K562 (cell line): Measurements from ENCODE around the gene USP12. TPM values are rescaled to one million over a fixed set of nuclear protein-coding genes. Genes with fewer than 3 reads are reported as not detected.

Experiments used
- ATAC-seq: fragments of 200-7000 bp; cut with Tn5 transposase; 3 replicates; pipeline ENCODE4 v1.9.1; 2020; ENCODE audit warnings: moderate library complexity
- BruUV-seq: library from RNA; stranded (reverse); fragments of 400-500 nt; replicated peaks from 2 replicates; lab custom pipeline; 2021; lab: Mats Ljungman, UMichigan
- CTCF ChIA-PET: fragments of 300-600 bp; formaldehyde crosslinking; extraction: SDS; loops from one replicate; lab custom pipeline; 2021; ENCODE audit warnings: low intra/inter-chr PET ratio; lab: Yijun Ruan, JAX
- POLR2A ChIA-PET: fragments of 300-600, 350-650 bp; sonication (Branson Sonifier 250); formaldehyde crosslinking; extraction: SDS; loops from one replicate; lab custom pipeline; 2021; ENCODE audit warnings: antibody characterized with exemption, inconsistent platforms; lab: Yijun Ruan, JAX
- DNase-seq, 4 experiments: peaks; one replicate each; pipeline versions ENCODE4 v3.0.0 to v3.0.0-alpha.2; 2011 to 2018; ENCODE audit warnings: low spot score in 3 of 4, mixed read lengths in 3 of 4; ENCODE audit errors: extremely low read depth in 1 of 4
- FAIRE-seq: peaks from 2 replicates; lab custom pipeline; 2011; peaks lifted over from hg19 to GRCh38; lab: Jason Lieb, UNC
- H2AFZ ChIP-seq: 2 replicates; pipeline ENCODE4 v1.6.0; 2011; ENCODE audit warnings: low read depth, low read length, control low read depth, inconsistent platforms
- H3K27ac ChIP-seq: fragments of 200-600 bp; 3 replicates; pipeline ENCODE4 v1.8.0; 2011; ENCODE audit warnings: low read depth, mild to moderate bottlenecking, control low read depth, inconsistent platforms, low read length, moderate library complexity, mixed read lengths; ENCODE audit errors: extremely low read depth
- H3K27me3 ChIP-seq, 2 experiments: fragments of 300-600 bp in 1 of 2; 2 replicates in 1 of 2; 3 replicates in 1 of 2; pipeline versions ENCODE4 v1.6.0 to v1.8.0; 2011; ENCODE audit warnings: inconsistent platforms in 2 of 2, low read length in 2 of 2, mild to moderate bottlenecking in 1 of 2, mixed read lengths in 1 of 2, moderate library complexity in 1 of 2; ENCODE audit not compliant: control insufficient read depth in 2 of 2, insufficient read depth in 2 of 2
- H3K36me3 ChIP-seq: fragments of 300-600 bp; 3 replicates; pipeline ENCODE4 v1.8.0; 2011; ENCODE audit warnings: mild to moderate bottlenecking, low read length, inconsistent platforms; ENCODE audit not compliant: control insufficient read depth, insufficient read depth
- H3K4me1 ChIP-seq, 2 experiments: fragments of 200-600 bp in 1 of 2; replicated peaks in 1 of 2; 2 replicates in 1 of 2; 3 replicates in 1 of 2; pipeline versions ENCODE4 v1.5.1 to v1.8.0; 2011; ENCODE audit warnings: inconsistent platforms in 2 of 2, low read length in 2 of 2, mild to moderate bottlenecking in 1 of 2, mixed read lengths in 1 of 2, moderate library complexity in 1 of 2; ENCODE audit not compliant: control insufficient read depth in 2 of 2, insufficient read depth in 2 of 2
- H3K4me2 ChIP-seq: 2 replicates; pipeline ENCODE4 v1.6.1; 2011; ENCODE audit warnings: low read length, control low read depth, inconsistent platforms, mixed read lengths; ENCODE audit not compliant: insufficient read depth
- H3K4me3 ChIP-seq: fragments of 200-600 bp; sonication (generic), shearing (Covaris generic); 2 replicates; pipeline ENCODE4 v1.5.1; 2016; ENCODE audit warnings: control low read depth, inconsistent platforms
- H3K79me2 ChIP-seq: fragments of 200-600 bp; 3 replicates; pipeline ENCODE4 v1.8.0; 2011; ENCODE audit warnings: low read length, inconsistent platforms; ENCODE audit not compliant: control insufficient read depth, insufficient read depth
- H3K9ac ChIP-seq, 2 experiments: 2 replicates each; pipeline versions ENCODE4 v1.6.0 to v1.6.1; 2011; ENCODE audit warnings: low read depth in 2 of 2, low read length in 2 of 2, control low read depth in 1 of 2, inconsistent platforms in 1 of 2, mild to moderate bottlenecking in 1 of 2, mixed read lengths in 1 of 2; ENCODE audit not compliant: insufficient read depth in 1 of 2
- H3K9me1 ChIP-seq: one replicate; pipeline ENCODE4 v1.6.0; 2011; ENCODE audit warnings: inconsistent platforms, mild to moderate bottlenecking, low read length, moderate library complexity; ENCODE audit not compliant: control insufficient read depth, insufficient read depth
- H3K9me3 ChIP-seq: replicated peaks from 2 replicates; pipeline ENCODE4 v1.5.1; 2011; ENCODE audit warnings: low read depth, low read length, inconsistent platforms; ENCODE audit not compliant: control insufficient read depth, insufficient read depth
- H4K20me1 ChIP-seq: replicated peaks from 2 replicates; pipeline ENCODE4 v1.6.1; 2011; ENCODE audit warnings: low read length, inconsistent platforms, mixed read lengths; ENCODE audit not compliant: control insufficient read depth, insufficient read depth
- ATF2 ChIP-seq: sonication (generic); formaldehyde crosslinking; IDR thresholded peaks from 2 replicates; pipeline ENCODE4 v1.8.1; 2022; ENCODE audit warnings: missing genetic modification reagents
- BCL6 ChIP-seq: fragments of 250-450 bp; sonication (Bioruptor Pico); IDR thresholded peaks from 2 replicates; pipeline ENCODE4 v1.4.0; 2020
- CEBPZ ChIP-seq: fragments of 150-350 bp; IDR thresholded peaks from 2 replicates; pipeline ENCODE4 v1.6.1; 2014; ENCODE audit warnings: low read depth, mild to moderate bottlenecking, low read length, borderline replicate concordance
- HDAC3 ChIP-seq: fragments of 450-650 bp; IDR thresholded peaks from 2 replicates; pipeline ENCODE4 v1.6.1; 2018; ENCODE audit warnings: borderline replicate concordance, mild to moderate bottlenecking, moderate library complexity; ENCODE audit not compliant: partially characterized antibody
- MAFG ChIP-seq: fragments of 450-650 bp; conservative IDR thresholded peaks from 2 replicates; pipeline ENCODE4 v1.6.1; 2016; ENCODE audit warnings: missing genetic modification characterization, missing compliant biosample characterization
- MCM3 ChIP-seq: fragments of 450-650 bp; IDR thresholded peaks from 2 replicates; pipeline ENCODE4 v1.6.1; 2016
- MED1 ChIP-seq: sonication (generic); formaldehyde crosslinking; IDR thresholded peaks from 2 replicates; pipeline ENCODE4 v1.8.1; 2023; ENCODE audit warnings: missing genetic modification reagents, borderline replicate concordance
- NR2C1 ChIP-seq, 2 experiments: fragments of 450-650 bp; IDR thresholded peaks; 2 replicates each; pipeline ENCODE4 v1.6.1; 2017; ENCODE audit warnings: mild to moderate bottlenecking in 2 of 2, antibody characterized with exemption in 1 of 2, inconsistent platforms in 1 of 2, missing compliant biosample characterization in 1 of 2, missing genetic modification characterization in 1 of 2
- RBFOX2 ChIP-seq: fragments of 200-400 bp; formaldehyde crosslinking; IDR thresholded peaks from 2 replicates; pipeline ENCODE4 v1.6.1; 2017; ENCODE audit warnings: low read depth, mild to moderate bottlenecking, low read length, moderate library complexity
- SREBF1 ChIP-seq: fragments of 150-350 bp; IDR thresholded peaks from 2 replicates; pipeline ENCODE4 v1.6.1; 2014; ENCODE audit warnings: antibody characterized with exemption, low read depth, low read length, borderline replicate concordance
- ZHX1 ChIP-seq: fragments of 150-350 bp; conservative IDR thresholded peaks from 2 replicates; pipeline ENCODE4 v1.6.1; 2014; ENCODE audit warnings: low read length
- ZNF140 ChIP-seq: fragments of 250-450 bp; sonication (Bioruptor Pico); IDR thresholded peaks from 2 replicates; pipeline ENCODE4 v1.8.0; 2021; ENCODE audit warnings: moderate library complexity, mild to moderate bottlenecking, inconsistent platforms
- ZNF24 ChIP-seq: fragments of 450-650 bp; IDR thresholded peaks from 2 replicates; pipeline ENCODE4 v1.6.1; 2016
- ZNF561 ChIP-seq: fragments of 450-650 bp; formaldehyde crosslinking; conservative IDR thresholded peaks from 2 replicates; pipeline ENCODE4 v1.4.0; 2020; ENCODE audit warnings: mild to moderate bottlenecking, moderate library complexity
- WGBS: fragments of 100-300 bp; shearing (Covaris generic); methylation state at CpG from one replicate; pipeline ENCODE4 v1.1.6; 2016; ENCODE audit warnings: low coverage, mixed read lengths; ENCODE audit not compliant: insufficient coverage; ENCODE audit errors: missing lambda C conversion rate; 5-methylcytosine and 5-hydroxymethylcytosine counted together
- in situ Hi-C: fragments of 300-500 bp; cut with MboI; formaldehyde crosslinking; loops from 4 replicates; pipeline ENCODE4 v1.15.0; 2018; ENCODE audit warnings: inconsistent platforms, mixed read lengths
- intact Hi-C: fragments of 100-400 bp; cut with micrococcal nuclease; formaldehyde crosslinking; loops from 2 replicates; pipeline ENCODE4 v1.14.2; 2022
- polyA plus RNA-seq, 8 experiments: library from polyadenylated mRNA; depleted of rRNA in 4 of 8; stranded (reverse) in 5 of 8; unstranded in 3 of 8; fragments of >200 nt; fragmentation: Nextera tagmentation in 2 of 8; fragmentation: Illumina TruSeq in 1 of 8; extraction: Ambion mirVana in 2 of 8; extraction: Trizol in 1 of 8; gene quantifications; 2 replicates each; pipeline versions ENCODE4 v1.2.1 to v1.2.3, GENCODE V29; 2011 to 2014; ENCODE audit warnings: inconsistent platforms in 1 of 8, missing spikeins in 1 of 8
- total RNA-seq, 7 experiments: library from RNA; depleted of rRNA in 6 of 7; stranded (reverse); fragments of >200 nt in 6 of 7; fragmentation: Illumina TruSeq in 2 of 7; extraction: Trizol in 2 of 7; gene quantifications; 2 replicates each; pipeline versions ENCODE4 v1.2.1 to v1.2.3, GENCODE V29; 2011 to 2021; ENCODE audit warnings: low replicate concordance in 1 of 7

The USP12 gene
- total and polyA plus RNA-seq, 9 of the 15 experiments (the other 6 are each of a cell fraction or from before 2014, with no cell fraction given): 1.8 to 20.5 (median 13.3) TPM

- no peak for TF ChIP-seq ATF2 (CRISPR knock-in tag)
- TF ChIP-seq ZNF24: no peak
- no peak for TF ChIP-seq ZNF140 (CRISPR knock-in tag)
- no peak for TF ChIP-seq NR2C1 (IDR thresholded peaks at IDR 0.05)
- no peak for TF ChIP-seq NR2C1 (tag; IDR thresholded peaks at IDR 0.05)
- TF ChIP-seq MCM3: no peak
These were observed 51.6 kb downstream of the USP12 start (continued) for GRCh38 chr13:27120011-27120410.

GRCh38 chr13:27118428-27119054 is 53.1 kb downstream of the USP12 start:
- Histone ChIP-seq H3K4me2 (no peak overlapping the region), H3K36me3 (peaks cover 16% of the 10 kb centered on the region; the same call in 2 of the 3 replicates), H4K20me1 (no peaks in the 10 kb centered on the region), H3K4me3 (no peak overlapping the region), H3K4me1 (peaks cover 0 to 10% of the 10 kb centered on the region in 2 experiments; a peak in 3 of 5 replicates), H3K79me2 (peaks cover 56% of the 10 kb centered on the region), H3K9ac (no peak overlapping the region), H3K9me3 (peaks cover 8% of the 10 kb centered on the region), H2AFZ (no peak overlapping the region), H3K27me3 (no peaks in the 10 kb centered on the region; a peak in 1 of 5 replicates), H3K9me1 (no peaks in the 10 kb centered on the region), H3K27ac (no peak overlapping the region)
- POLR2A ChIA-PET: interaction anchor here (0.8 to 1.0 kb wide), 2 partner anchors 8 to 10 kb away, joined by 3 read pairs; no protein-coding TSS in a partner anchor
- 76% methylated on average over 3 of the region's 3 CpGs for WGBS
- FAIRE-seq: no peak
- ATAC-seq: no peak
- CTCF ChIA-PET: no interaction called here
- intact Hi-C loops (no loop called here), in situ Hi-C loops (no loop called here)
- DNase-seq: no peak
- BruUV-seq: no TSS peak
- TF ChIP-seq CEBPZ: no peak
- no peak for TF ChIP-seq BCL6
- TF ChIP-seq HDAC3: no peak
- TF ChIP-seq ZNF561 (CRISPR knock-in tag): no peak
- no peak for TF ChIP-seq RBFOX2
- no peak for TF ChIP-seq MED1 (CRISPR knock-in tag)
- no peak for TF ChIP-seq SREBF1
- TF ChIP-seq ZHX1: no peak
- no peak for TF ChIP-seq MAFG
